HepG2 (cell line): ENCODE measurements around the gene RPGR. TPM values are rescaled to one million over a fixed set of nuclear protein-coding genes. Genes with fewer than 3 reads are reported as not detected.

Source experiments
- ATAC-seq: fragments of 200-7000 bp; cut with Tn5 transposase; 3 replicates; pipeline ENCODE4 v1.9.1; 2020; ENCODE audit warnings: mild to moderate bottlenecking, moderate library complexity
- BruUV-seq: library from RNA; stranded (reverse); fragments of 400-500 nt; replicated peaks from 2 replicates; lab custom pipeline; 2021; lab: Mats Ljungman, UMichigan
- CTCF ChIA-PET: fragments of 300-600 bp; formaldehyde crosslinking; extraction: SDS; loops from one replicate; lab custom pipeline; 2021; ENCODE audit warnings: low total read pairs, inconsistent platforms, low intra/inter-chr PET ratio; lab: Yijun Ruan, JAX
- POLR2A ChIA-PET: fragments of 350-600 bp; sonication (Branson Sonifier 250); formaldehyde crosslinking; loops from one replicate; lab custom pipeline; 2020; ENCODE audit warnings: antibody characterized with exemption, inconsistent platforms; lab: Yijun Ruan, JAX
- DNase-seq: peaks from one replicate; pipeline ENCODE4 v3.0.0-alpha.2; 2015; ENCODE audit warnings: low spot score
- FAIRE-seq: peaks from 3 replicates; lab custom pipeline; 2011; peaks lifted over from hg19 to GRCh38; lab: Jason Lieb, UNC
- H2AFZ ChIP-seq: one replicate; pipeline ENCODE4 v1.6.1; 2011; ENCODE audit warnings: low read length, inconsistent platforms
- H3K27ac ChIP-seq: fragments of 300-600 bp; 3 replicates; pipeline ENCODE4 v1.8.0; 2011; ENCODE audit warnings: mixed run types, mild to moderate bottlenecking, mixed read lengths, low read length, inconsistent platforms; ENCODE audit not compliant: insufficient read depth; ENCODE audit errors: extremely low read length
- H3K27me3 ChIP-seq, 2 experiments: fragments of 200-600 bp in 1 of 2; 2 replicates in 1 of 2; 3 replicates in 1 of 2; pipeline versions ENCODE4 v1.6.0 to v1.8.0; 2011; ENCODE audit warnings: low read length in 2 of 2, mild to moderate bottlenecking in 2 of 2, moderate library complexity in 2 of 2, inconsistent platforms in 1 of 2; ENCODE audit not compliant: insufficient read depth in 2 of 2, control insufficient read depth in 1 of 2
- H3K36me3 ChIP-seq, 2 experiments: fragments of 200-600 bp in 1 of 2; replicated peaks in 1 of 2; 2 replicates in 1 of 2; 3 replicates in 1 of 2; pipeline versions ENCODE4 v1.5.1 to v1.8.0; 2011; ENCODE audit warnings: low read length in 2 of 2, inconsistent platforms in 1 of 2; ENCODE audit not compliant: insufficient read depth in 2 of 2, control insufficient read depth in 1 of 2
- H3K4me1 ChIP-seq: 2 replicates; pipeline ENCODE4 v1.5.1; 2012; ENCODE audit warnings: low read length, inconsistent platforms; ENCODE audit not compliant: insufficient read depth
- H3K4me2 ChIP-seq: 2 replicates; pipeline ENCODE4 v1.6.0; 2011; ENCODE audit warnings: low read depth, low read length, inconsistent platforms
- H3K4me3 ChIP-seq, 3 experiments: fragments of 200-600 bp in 1 of 3; sonication (generic), shearing (Covaris generic) in 1 of 3; replicated peaks in 1 of 3; 2 replicates each; pipeline ENCODE4 v1.5.1; 2011 to 2016; ENCODE audit warnings: low read length in 3 of 3, inconsistent platforms in 2 of 3, low read depth in 2 of 3, mild to moderate bottlenecking in 2 of 3, control low read depth in 1 of 3, mixed read lengths in 1 of 3; ENCODE audit not compliant: insufficient read depth in 1 of 3
- H3K79me2 ChIP-seq: one replicate; pipeline ENCODE4 v1.6.1; 2011; ENCODE audit warnings: low read length, inconsistent platforms; ENCODE audit not compliant: insufficient read depth
- H3K9ac ChIP-seq: 2 replicates; pipeline ENCODE4 v1.6.0; 2011; ENCODE audit warnings: mild to moderate bottlenecking, low read depth, low read length, inconsistent platforms; ENCODE audit not compliant: insufficient read depth
- H3K9me3 ChIP-seq: 2 replicates; pipeline ENCODE4 v1.5.1; 2012; ENCODE audit warnings: mild to moderate bottlenecking, low read length
- H4K20me1 ChIP-seq: 2 replicates; pipeline ENCODE4 v1.6.0; 2011; ENCODE audit warnings: inconsistent platforms, mild to moderate bottlenecking, low read length, moderate library complexity; ENCODE audit not compliant: insufficient read depth
- NR2F1 ChIP-seq, 2 experiments: fragments of 450-650 bp in 1 of 2; formaldehyde crosslinking in 1 of 2; IDR thresholded peaks; 2 replicates each; pipeline versions ENCODE4 v1.5.0 to v1.6.1; 2016 to 2020; ENCODE audit warnings: mild to moderate bottlenecking in 1 of 2, missing compliant biosample characterization in 1 of 2, missing genetic modification reagents in 1 of 2, moderate library complexity in 1 of 2
- SMC3 ChIP-seq: IDR thresholded peaks from 2 replicates; pipeline ENCODE4 v1.6.1; 2011; ENCODE audit warnings: low read length, improper control_type of control experiment
- SYNCRIP ChIP-seq: fragments of 200-400 bp; formaldehyde crosslinking; IDR thresholded peaks from 2 replicates; pipeline ENCODE4 v1.6.1; 2018; ENCODE audit warnings: mild to moderate bottlenecking, low read depth, low read length; ENCODE audit not compliant: insufficient read depth
- TBL1XR1 ChIP-seq: fragments of 150-350 bp; IDR thresholded peaks from 2 replicates; pipeline ENCODE4 v1.6.1; 2014; ENCODE audit warnings: borderline replicate concordance, low read length; ENCODE audit not compliant: partially characterized antibody
- ZNF124 ChIP-seq: sonication (generic); formaldehyde crosslinking; IDR thresholded peaks from 2 replicates; pipeline ENCODE4 v1.4.0; 2020; ENCODE audit warnings: missing genetic modification reagents
- ZNF652 ChIP-seq: IDR thresholded peaks from 2 replicates; pipeline ENCODE4 v1.6.1; 2016; ENCODE audit warnings: low read depth, borderline replicate concordance
- WGBS: methylation state at CpG from one replicate; pipeline ENCODE4 v1.1.6; 2017; ENCODE audit warnings: low lambda C conversion rate; 5-methylcytosine and 5-hydroxymethylcytosine counted together
- in situ Hi-C: cut with HindIII; loops from 2 replicates; pipeline ENCODE4 v1.10.0; 2017; ENCODE audit warnings: low pct_unique_long_range_greater_than_20kb; ENCODE audit not compliant: extremely low pct_ligation_motif_present
- intact Hi-C: fragments of 100-400 bp; cut with micrococcal nuclease; formaldehyde crosslinking; loops from one replicate; pipeline ENCODE4 v1.10.0; 2022; ENCODE audit not compliant: unreplicated experiment
- polyA plus RNA-seq, 8 experiments: library from polyadenylated mRNA; depleted of rRNA in 3 of 8; stranded (reverse) in 7 of 8; unstranded in 1 of 8; fragments of >200 nt; fragmentation: Illumina TruSeq in 4 of 8; extraction: Trizol in 4 of 8; gene quantifications; 2 replicates each; pipeline versions ENCODE4 v1.2.1 to v1.2.3, GENCODE V29; 2011 to 2016; ENCODE audit warnings: low read depth in 4 of 8, missing spikeins in 1 of 8, mixed read lengths in 1 of 8; ENCODE audit not compliant: insufficient read depth in 1 of 8
- total RNA-seq, 5 experiments: library from RNA; depleted of rRNA; stranded (reverse); fragments of >200 nt; fragmentation: Illumina TruSeq; extraction: Trizol; gene quantifications; 2 replicates each; pipeline ENCODE4 v1.2.3, GENCODE V29; 2016; ENCODE audit warnings: low read depth in 1 of 5

RPGR gene
- total and polyA plus RNA-seq, 2 of the 13 experiments (the other 11 are each of a cell fraction or from before 2014, with no cell fraction given) = 2.1 to 12.1 TPM

DNA sequence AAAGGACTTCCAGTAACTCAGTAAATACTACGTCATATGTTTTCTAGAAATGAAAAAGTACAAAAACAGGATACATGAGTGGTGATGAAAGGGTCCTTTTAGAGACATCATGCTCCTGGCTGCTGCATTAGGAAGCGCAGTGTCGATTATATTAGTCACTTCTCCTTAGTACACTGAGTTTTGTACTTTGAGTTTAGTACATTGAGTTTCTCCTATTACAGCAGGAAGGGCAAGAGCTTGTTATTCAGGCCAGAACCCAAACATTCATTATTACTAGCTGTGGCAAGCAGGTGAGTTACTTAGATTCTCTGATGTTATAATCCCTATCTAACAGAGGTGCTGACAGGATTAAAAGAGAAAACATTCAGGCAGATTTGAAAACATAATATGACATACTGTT is 21.3 kb downstream of the RPGR start:
- Histone ChIP-seq H3K4me2 (no peak overlapping the region), H3K9me3 (no peaks in the 10 kb centered on the region), H3K79me2 (no peaks in the 10 kb centered on the region), H3K27ac (no peak overlapping the region), H3K4me3 (no peak overlapping the region), H3K36me3 (no peaks in the 10 kb centered on the region), H3K9ac (no peak overlapping the region), H2AFZ (no peak overlapping the region), H4K20me1 (no peaks in the 10 kb centered on the region), H3K4me1 (no peaks in the 10 kb centered on the region), H3K27me3 (no peaks in the 10 kb centered on the region)
- 46% methylated on average over 3 of the region's 3 CpGs for WGBS
- FAIRE-seq = no peak
- peak; percentile 18 for DNase-seq
- ATAC-seq = peak; percentile 58; the same call in 1 of the 3 replicates
- ChIA-PET POLR2A (no interaction called here), CTCF (no interaction called here)
- intact Hi-C loops (no loop called here), in situ Hi-C loops (no loop called here)
- no TSS peak for BruUV-seq
- TF ChIP-seq NR2F1 (CRISPR knock-in tag; IDR thresholded peaks at IDR 0.05) (no peak), ZNF652 (peak; percentile 57; the same call in 1 of the 2 replicates), SYNCRIP (no peak), ZNF124 (CRISPR knock-in tag) (no peak)

DNA sequence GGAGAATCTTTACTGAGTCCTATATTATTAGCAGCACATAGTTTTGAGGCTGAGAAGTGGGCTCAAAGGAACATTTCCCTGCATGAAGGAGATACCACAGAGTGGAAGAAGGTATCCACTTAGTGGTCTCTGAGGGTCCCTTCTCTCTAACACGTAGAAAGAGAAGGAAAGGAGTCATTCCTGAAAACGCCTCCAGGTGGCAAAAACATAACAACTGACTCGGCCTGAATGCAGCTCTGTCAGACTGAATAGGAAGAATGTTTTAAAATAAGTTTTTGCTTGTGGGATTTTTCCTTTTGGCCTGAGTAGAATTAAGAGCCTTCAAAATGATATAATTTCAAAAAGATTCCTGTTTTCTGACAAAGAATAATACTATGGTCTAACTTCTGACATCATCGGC is 23.3 kb downstream of the RPGR start:
- FAIRE-seq (peak; percentile 4), ATAC-seq (peak; percentile 65; the same call in 2 of the 3 replicates), DNase-seq (peak; percentile 11)
- in situ Hi-C loops (no loop called here), intact Hi-C loops (no loop called here)
- H3K4me3 ChIP-seq = no peak overlapping the region
- no peak overlapping the region for H3K4me2 ChIP-seq
- BruUV-seq = no TSS peak
- POLR2A ChIA-PET = no interaction called here
- WGBS = 61% methylated on average over 4 of the region's 4 CpGs
- no peaks in the 10 kb centered on the region for H3K79me2 ChIP-seq
- no peak overlapping the region for H3K27ac ChIP-seq
- TF ChIP-seq TBL1XR1 = no peak
- peak; percentile 18; the same call in 1 of the 2 replicates for TF ChIP-seq SMC3
- no peaks in the 10 kb centered on the region for H3K4me1 ChIP-seq
- H2AFZ ChIP-seq = no peak overlapping the region
- CTCF ChIA-PET = interaction anchor here (0.8 to 1.2 kb wide), 2 partner anchors 24 to 171 kb away, joined by 3 to 5 read pairs; partner anchors contain the start of gene RPGR
- no peaks in the 10 kb centered on the region for H4K20me1 ChIP-seq
- no peaks in the 10 kb centered on the region for H3K36me3 ChIP-seq
- H3K27me3 ChIP-seq = no peaks in the 10 kb centered on the region
- H3K9ac ChIP-seq = no peak overlapping the region
- H3K9me3 ChIP-seq = no peaks in the 10 kb centered on the region
